ENCODE measurements around the gene MED16. TPM values are rescaled to one million over a fixed set of nuclear protein-coding genes. Genes with fewer than 3 reads are reported as not detected.
A peak's percentile ranks its signal among the peaks of the same experiment; 100 is the strongest.
"Not testable (repeated sequence)": the region's sequence is repeated elsewhere in the genome, so short reads cannot be mapped to it uniquely, and the experiment has no call there.

MED16 gene
- total and polyA plus RNA-seq, 10 of the 15 experiments (the other 5 are each of a cell fraction or from before 2014, with no cell fraction given), result 0.56 to 51.1 (median 13.6) TPM

DNA sequence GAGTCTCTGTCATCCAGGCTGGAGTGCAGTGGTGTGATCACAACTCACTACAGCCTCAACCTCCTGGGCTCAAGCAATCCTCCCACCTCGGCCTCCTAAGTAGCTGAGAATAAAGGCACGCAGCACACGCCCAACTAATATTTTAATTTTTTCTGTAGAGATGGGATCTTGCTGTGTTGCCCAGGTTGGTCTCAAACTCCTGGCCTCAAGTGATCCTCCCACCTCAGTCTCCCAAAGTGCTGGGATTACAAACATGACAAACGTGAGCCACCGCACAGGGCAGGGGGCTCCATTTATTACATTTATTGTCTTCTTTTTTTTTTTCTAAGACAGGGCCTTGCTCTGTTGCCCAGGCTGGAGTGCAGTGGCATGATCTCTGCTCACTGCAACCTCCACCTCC lies 72.8 kb downstream of the MED16 start:
- in situ Hi-C loops (cut with MboI); DNase-seq (ENCODE audit: low read depth, low spot score); H3K4me2 ChIP-seq (ENCODE audit: control insufficient read depth, insufficient read depth); H4K20me1 ChIP-seq (ENCODE audit: control insufficient read depth, insufficient read depth); SMC1A ChIA-PET (ENCODE audit: uncharacterized antibody, unreplicated experiment); H3K9ac ChIP-seq (ENCODE audit: control insufficient read depth, insufficient read depth, low read length); H3K36me3 ChIP-seq (ENCODE audit: control insufficient read depth in 2 of 2, insufficient read depth in 2 of 2, low read length in 1 of 2); H3K27ac ChIP-seq (ENCODE audit: control insufficient read depth, insufficient read depth); H3K4me3 ChIP-seq; H3K79me2 ChIP-seq (ENCODE audit: control insufficient read depth, insufficient read depth, low read length); H3K27me3 ChIP-seq (replicated peaks in 1 of 2; ENCODE audit: control insufficient read depth in 2 of 2, insufficient read depth in 2 of 2, low read length in 1 of 2); RAD21 ChIA-PET (ENCODE audit: unreplicated experiment); BruUV-seq (replicated peaks); CTCF ChIA-PET; H3K9me3 ChIP-seq (replicated peaks; ENCODE audit: control insufficient read depth, insufficient read depth, low read length); H2AFZ ChIP-seq (ENCODE audit: control insufficient read depth, low read depth, low read length); ATAC-seq; POLR2A ChIA-PET; FAIRE-seq; H3K4me1 ChIP-seq (ENCODE audit: control insufficient read depth, insufficient read depth, low read length); intact Hi-C loops (cut with micrococcal nuclease; ENCODE audit: unreplicated experiment): not testable (repeated sequence)
- 77% methylated on average over 5 of the region's 5 CpGs for WGBS (ENCODE audit: insufficient coverage, insufficient replicate concordance, low lambda C conversion rate, missing lambda C conversion rate)

Small RNAs within 50 kb of the gene (small RNA-seq; reads per million reads assigned to genes)
- 2.7 reads per million, percentile 73 among the genes with 10 or more reads in this experiment for gene RNU6-9

Other genes with a start within 250 kb of the MED16 start
Only the 7 nearest of the 24 such genes appear.
- not detected in 2 replicates for gene PRTN3, start 52.2 kb downstream of the MED16 start, total RNA-seq (2014; rRNA removed)
- gene PRTN3, start 52.2 kb downstream of the MED16 start, total RNA-seq (2014; rRNA removed; fragmentation: Illumina TruSeq; extraction: Trizol), result not detected in 2 replicates
- gene PRTN3, start 52.2 kb downstream of the MED16 start, total RNA-seq (2021), result not detected in 2 replicates
- gene PRTN3, start 52.2 kb downstream of the MED16 start, polyA plus RNA-seq (2011; rRNA removed), result 0.08 TPM in 1 of 2 replicates, not detected in the other
- not detected in 2 replicates for gene PRTN3, start 52.2 kb downstream of the MED16 start, polyA plus RNA-seq (2014; fragmentation: Illumina TruSeq; extraction: Trizol)
- gene PRTN3, start 52.2 kb downstream of the MED16 start, polyA plus RNA-seq (2014; fragmentation: Nextera tagmentation; extraction: Ambion mirVana), result not detected
- gene PRTN3, start 52.2 kb downstream of the MED16 start, polyA plus RNA-seq (2014; rRNA removed), result not detected in 2 replicates
- gene PRTN3, start 52.2 kb downstream of the MED16 start, polyA plus RNA-seq (2016; fragmentation: Nextera tagmentation; extraction: Ambion mirVana), result not detected
- not detected in 2 replicates for gene ELANE, start 40.9 kb downstream of the MED16 start, total RNA-seq (2014; rRNA removed)
- not detected in 2 replicates for gene ELANE, start 40.9 kb downstream of the MED16 start, total RNA-seq (2014; rRNA removed; fragmentation: Illumina TruSeq; extraction: Trizol)
- gene ELANE, start 40.9 kb downstream of the MED16 start, total RNA-seq (2021), result not detected in 2 replicates
- not detected in 2 replicates for gene ELANE, start 40.9 kb downstream of the MED16 start, polyA plus RNA-seq (2011; rRNA removed)
- not detected in 2 replicates for gene ELANE, start 40.9 kb downstream of the MED16 start, polyA plus RNA-seq (2014; fragmentation: Illumina TruSeq; extraction: Trizol)
- gene ELANE, start 40.9 kb downstream of the MED16 start, polyA plus RNA-seq (2014; fragmentation: Nextera tagmentation; extraction: Ambion mirVana), result not detected
- not detected in 2 replicates for gene ELANE, start 40.9 kb downstream of the MED16 start, polyA plus RNA-seq (2014; rRNA removed)
- gene ELANE, start 40.9 kb downstream of the MED16 start, polyA plus RNA-seq (2016; fragmentation: Nextera tagmentation; extraction: Ambion mirVana), result not detected
- 0.73 and 0.93 TPM in 2 replicates for gene CFD, start 33.5 kb downstream of the MED16 start, total RNA-seq (2014; rRNA removed)
- gene CFD, start 33.5 kb downstream of the MED16 start, total RNA-seq (2014; rRNA removed; fragmentation: Illumina TruSeq; extraction: Trizol), result not detected in 2 replicates
- gene CFD, start 33.5 kb downstream of the MED16 start, total RNA-seq (2021), result 0.36 and 0.58 TPM in 2 replicates
- gene CFD, start 33.5 kb downstream of the MED16 start, polyA plus RNA-seq (2011; rRNA removed), result 0.05 TPM in 1 of 2 replicates, not detected in the other
- not detected in 2 replicates for gene CFD, start 33.5 kb downstream of the MED16 start, polyA plus RNA-seq (2014; fragmentation: Illumina TruSeq; extraction: Trizol)
- gene CFD, start 33.5 kb downstream of the MED16 start, polyA plus RNA-seq (2014; fragmentation: Nextera tagmentation; extraction: Ambion mirVana), result under 1 TPM in 1 of 2 experiments, not detected in 1; 0.06 TPM
- gene CFD, start 33.5 kb downstream of the MED16 start, polyA plus RNA-seq (2014; rRNA removed), result 1.2 TPM in 1 of 2 replicates, not detected in the other
- 1 to 10 TPM in 1 of 2 experiments, under 1 TPM in 1; 0.40 to 1.1 TPM for gene CFD, start 33.5 kb downstream of the MED16 start, polyA plus RNA-seq (2016; fragmentation: Nextera tagmentation; extraction: Ambion mirVana)
- gene RNU6-9, start 297 bp upstream of the MED16 start, total RNA-seq (2014; rRNA removed), result not detected in 2 replicates
- gene RNU6-9, start 297 bp upstream of the MED16 start, total RNA-seq (2014; rRNA removed; fragmentation: Illumina TruSeq; extraction: Trizol), result not detected in 2 replicates
- not detected in 2 replicates for gene RNU6-9, start 297 bp upstream of the MED16 start, total RNA-seq (2021)
- gene RNU6-9, start 297 bp upstream of the MED16 start, polyA plus RNA-seq (2011; rRNA removed), result not detected in 2 replicates
- not detected in 2 replicates for gene RNU6-9, start 297 bp upstream of the MED16 start, polyA plus RNA-seq (2014; fragmentation: Illumina TruSeq; extraction: Trizol)
- not detected for gene RNU6-9, start 297 bp upstream of the MED16 start, polyA plus RNA-seq (2014; fragmentation: Nextera tagmentation; extraction: Ambion mirVana)
- gene RNU6-9, start 297 bp upstream of the MED16 start, polyA plus RNA-seq (2014; rRNA removed), result not detected in 2 replicates
- not detected for gene RNU6-9, start 297 bp upstream of the MED16 start, polyA plus RNA-seq (2016; fragmentation: Nextera tagmentation; extraction: Ambion mirVana)
- 24.3 and 28.1 TPM in 2 replicates for gene R3HDM4, start 20.0 kb upstream of the MED16 start, total RNA-seq (2014; rRNA removed)
- gene R3HDM4, start 20.0 kb upstream of the MED16 start, total RNA-seq (2014; rRNA removed; fragmentation: Illumina TruSeq; extraction: Trizol), result 18.2 and 19.6 TPM in 2 replicates
- gene R3HDM4, start 20.0 kb upstream of the MED16 start, total RNA-seq (2021), result 51.6 and 54.5 TPM in 2 replicates
- gene R3HDM4, start 20.0 kb upstream of the MED16 start, polyA plus RNA-seq (2011; rRNA removed), result 12.1 and 26.1 TPM in 2 replicates
- 16.4 and 27.2 TPM in 2 replicates for gene R3HDM4, start 20.0 kb upstream of the MED16 start, polyA plus RNA-seq (2014; fragmentation: Illumina TruSeq; extraction: Trizol)
- gene R3HDM4, start 20.0 kb upstream of the MED16 start, polyA plus RNA-seq (2014; fragmentation: Nextera tagmentation; extraction: Ambion mirVana), result 1 to 10 TPM; 1.3 to 4.2 TPM
- gene R3HDM4, start 20.0 kb upstream of the MED16 start, polyA plus RNA-seq (2014; rRNA removed), result 65.8 and 78.8 TPM in 2 replicates
- gene R3HDM4, start 20.0 kb upstream of the MED16 start, polyA plus RNA-seq (2016; fragmentation: Nextera tagmentation; extraction: Ambion mirVana), result 10 to 100 TPM; 36.0 to 44.0 TPM
- 0.60 and 2.7 TPM in 2 replicates for gene KISS1R, start 24.1 kb upstream of the MED16 start, total RNA-seq (2014; rRNA removed)
- not detected in 2 replicates for gene KISS1R, start 24.1 kb upstream of the MED16 start, total RNA-seq (2014; rRNA removed; fragmentation: Illumina TruSeq; extraction: Trizol)
- gene KISS1R, start 24.1 kb upstream of the MED16 start, total RNA-seq (2021), result 1.8 TPM in 2 replicates
- gene KISS1R, start 24.1 kb upstream of the MED16 start, polyA plus RNA-seq (2011; rRNA removed), result 1.6 and 2.8 TPM in 2 replicates
- not detected in 2 replicates for gene KISS1R, start 24.1 kb upstream of the MED16 start, polyA plus RNA-seq (2014; fragmentation: Illumina TruSeq; extraction: Trizol)
- gene KISS1R, start 24.1 kb upstream of the MED16 start, polyA plus RNA-seq (2014; fragmentation: Nextera tagmentation; extraction: Ambion mirVana), result under 1 TPM in 1 of 2 experiments, not detected in 1; 0.13 TPM
- 0.83 and 2.1 TPM in 2 replicates for gene KISS1R, start 24.1 kb upstream of the MED16 start, polyA plus RNA-seq (2014; rRNA removed)
- 1 to 10 TPM in 1 of 2 experiments, under 1 TPM in 1; 0.14 to 1.4 TPM for gene KISS1R, start 24.1 kb upstream of the MED16 start, polyA plus RNA-seq (2016; fragmentation: Nextera tagmentation; extraction: Ambion mirVana)
- gene ARID3A, start 32.8 kb upstream of the MED16 start, total RNA-seq (2014; rRNA removed), result 30.2 and 34.2 TPM in 2 replicates
- gene ARID3A, start 32.8 kb upstream of the MED16 start, total RNA-seq (2014; rRNA removed; fragmentation: Illumina TruSeq; extraction: Trizol), result 18.3 and 23.6 TPM in 2 replicates
- gene ARID3A, start 32.8 kb upstream of the MED16 start, total RNA-seq (2021), result 68.3 and 70.0 TPM in 2 replicates
- 6.5 and 17.1 TPM in 2 replicates for gene ARID3A, start 32.8 kb upstream of the MED16 start, polyA plus RNA-seq (2011; rRNA removed)
- 5.7 and 16.3 TPM in 2 replicates for gene ARID3A, start 32.8 kb upstream of the MED16 start, polyA plus RNA-seq (2014; fragmentation: Illumina TruSeq; extraction: Trizol)
- gene ARID3A, start 32.8 kb upstream of the MED16 start, polyA plus RNA-seq (2014; fragmentation: Nextera tagmentation; extraction: Ambion mirVana), result 1 to 10 TPM in 1 of 2 experiments, under 1 TPM in 1; 0.76 to 1.6 TPM
- 37.0 and 45.1 TPM in 2 replicates for gene ARID3A, start 32.8 kb upstream of the MED16 start, polyA plus RNA-seq (2014; rRNA removed)
- 1 to 10 TPM; 8.9 to 9.6 TPM for gene ARID3A, start 32.8 kb upstream of the MED16 start, polyA plus RNA-seq (2016; fragmentation: Nextera tagmentation; extraction: Ambion mirVana)